Measurements from ENCODE around the gene EWSR1.

Gene EWSR1

GRCh38 chr22:29331213-29331612, 63.1 kb downstream of the EWSR1 start:
- Histone ChIP-seq H3K9me3 (ENCODE audit: insufficient read depth, low read depth, low read length) (no peaks in the 10 kb centered on the region), H3K27me3 (ENCODE audit: insufficient read depth, low read length) (no peaks in the 10 kb centered on the region), H3K4me3 (ENCODE audit: low read length) (no peak overlapping the region), H3K27ac (ENCODE audit: low read length) (no peak overlapping the region), H3K9ac (ENCODE audit: low read depth, low read length) (no peak overlapping the region), H3K4me1 (ENCODE audit: insufficient read depth, low read length) (no peaks in the 10 kb centered on the region), H3K36me3 (ENCODE audit: insufficient read depth, low read depth, low read length) (peaks cover 64% of the 10 kb centered on the region)

DNA sequence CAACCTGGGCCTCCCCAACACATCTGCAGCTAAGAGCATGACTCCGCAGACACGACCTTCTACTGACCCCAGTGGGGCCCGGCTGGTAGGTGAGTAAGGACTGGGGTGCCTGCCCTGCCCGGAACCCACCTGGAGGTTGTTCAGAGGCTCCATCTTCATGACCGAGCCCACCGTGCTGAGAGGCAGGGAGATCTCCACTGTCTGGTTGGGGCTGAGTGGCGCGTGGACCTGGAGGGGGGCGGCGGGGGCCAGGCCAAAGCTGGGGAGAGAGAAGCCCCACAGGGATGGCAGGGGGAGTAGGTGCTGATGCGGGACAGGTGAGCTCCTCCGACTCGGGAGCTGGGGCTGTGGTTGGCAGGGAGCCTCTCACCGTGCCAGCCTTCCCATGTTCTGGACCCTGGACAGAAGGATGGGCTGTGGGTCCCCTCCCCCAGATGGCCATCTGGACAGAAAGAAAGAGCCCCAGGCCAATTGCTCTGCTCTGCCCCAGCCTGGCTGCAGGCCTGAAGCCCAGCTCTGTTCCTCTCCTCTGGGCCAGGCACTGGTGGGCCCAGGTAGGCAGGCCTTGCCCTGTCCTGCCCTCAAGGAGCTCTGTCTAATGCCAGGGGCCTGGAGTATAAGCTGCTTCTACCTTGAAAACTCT, 63.7 kb downstream of the EWSR1 start:
- Histone ChIP-seq H3K4me1 (ENCODE audit: insufficient read depth, low read length) (no peaks in the 10 kb centered on the region), H3K4me3 (ENCODE audit: low read length) (no peak overlapping the region), H3K9me3 (ENCODE audit: insufficient read depth, low read depth, low read length) (no peaks in the 10 kb centered on the region), H3K27me3 (ENCODE audit: insufficient read depth, low read length) (no peaks in the 10 kb centered on the region), H3K36me3 (ENCODE audit: insufficient read depth, low read depth, low read length) (peaks cover 68% of the 10 kb centered on the region), H3K9ac (ENCODE audit: low read depth, low read length) (no peak overlapping the region), H3K27ac (ENCODE audit: low read length) (no peak overlapping the region)

DNA sequence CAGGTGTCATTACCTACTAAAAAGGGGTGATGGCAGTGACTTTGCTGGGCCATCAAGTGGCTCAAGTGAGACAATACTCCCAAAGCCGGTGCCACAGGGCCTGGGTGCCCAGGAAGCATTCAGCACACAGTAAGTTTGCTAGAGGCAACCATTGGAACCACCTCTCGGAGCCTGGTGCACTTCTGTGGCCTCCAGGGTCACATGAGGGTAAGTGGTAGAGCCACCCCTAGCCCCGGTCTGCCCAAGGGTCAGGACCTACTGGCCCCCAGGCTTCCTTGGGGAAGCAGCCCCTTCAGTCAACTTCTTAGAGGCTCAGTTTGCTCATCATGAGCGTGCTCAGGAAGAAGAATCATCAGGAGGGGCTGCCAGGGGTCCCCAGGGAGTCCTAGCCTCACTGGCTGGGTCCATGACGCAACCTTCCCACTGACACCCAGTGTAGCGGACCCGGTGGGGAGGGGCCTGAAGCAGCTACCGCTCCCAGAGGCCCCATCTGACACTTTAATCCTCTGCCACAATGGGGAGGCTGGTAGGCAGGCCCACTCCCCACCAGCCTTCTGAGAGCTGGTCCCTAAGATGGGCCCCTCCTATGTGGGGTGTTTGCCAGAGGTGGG, 64.9 kb downstream of the EWSR1 start:
- Histone ChIP-seq H3K4me3 (ENCODE audit: low read length) (no peak overlapping the region), H3K9me3 (ENCODE audit: insufficient read depth, low read depth, low read length) (no peaks in the 10 kb centered on the region), H3K4me1 (ENCODE audit: insufficient read depth, low read length) (no peaks in the 10 kb centered on the region), H3K9ac (ENCODE audit: low read depth, low read length) (no peak overlapping the region), H3K27me3 (ENCODE audit: insufficient read depth, low read length) (no peaks in the 10 kb centered on the region), H3K27ac (ENCODE audit: low read length) (no peak overlapping the region), H3K36me3 (ENCODE audit: insufficient read depth, low read depth, low read length) (peaks cover 70% of the 10 kb centered on the region)

DNA sequence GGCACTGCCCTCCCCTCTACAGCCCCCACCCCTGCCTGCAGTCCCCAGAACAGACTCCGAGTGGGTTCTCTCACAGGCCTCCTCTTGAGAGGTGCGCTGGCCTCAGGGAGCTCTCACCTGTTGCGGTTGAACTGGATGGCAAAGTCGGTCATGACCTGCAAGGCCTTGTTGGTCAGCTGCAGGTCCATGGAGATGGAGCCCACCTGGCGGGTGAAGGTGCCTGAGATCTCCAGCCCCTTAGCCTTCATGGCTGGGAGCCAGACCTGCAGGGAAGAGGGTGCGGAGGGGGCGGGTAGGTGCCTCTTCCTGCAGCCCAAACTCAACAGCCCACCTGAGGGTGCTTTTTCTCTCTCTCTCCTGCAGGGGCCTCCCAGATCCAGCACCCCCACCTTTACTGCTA, 66.1 kb downstream of the EWSR1 start:
- Histone ChIP-seq H3K36me3 (ENCODE audit: insufficient read depth, low read depth, low read length) (peaks cover 73% of the 10 kb centered on the region), H3K27ac (ENCODE audit: low read length) (no peak overlapping the region), H3K27me3 (ENCODE audit: insufficient read depth, low read length) (no peaks in the 10 kb centered on the region), H3K4me1 (ENCODE audit: insufficient read depth, low read length) (no peaks in the 10 kb centered on the region), H3K9ac (ENCODE audit: low read depth, low read length) (no peak overlapping the region), H3K4me3 (ENCODE audit: low read length) (no peak overlapping the region), H3K9me3 (ENCODE audit: insufficient read depth, low read depth, low read length) (no peaks in the 10 kb centered on the region)

GRCh38 chr22:29334696-29335344, 66.8 kb downstream of the EWSR1 start:
- H3K36me3 ChIP-seq (ENCODE audit: insufficient read depth, low read depth, low read length), result peaks cover 75% of the 10 kb centered on the region
- H3K9me3 ChIP-seq (ENCODE audit: insufficient read depth, low read depth, low read length), result no peaks in the 10 kb centered on the region
- H3K9ac ChIP-seq (ENCODE audit: low read depth, low read length), result no peak overlapping the region
- H3K4me3 ChIP-seq (ENCODE audit: low read length), result no peak overlapping the region
- no peak overlapping the region for H3K27ac ChIP-seq (ENCODE audit: low read length)
- no peaks in the 10 kb centered on the region for H3K4me1 ChIP-seq (ENCODE audit: insufficient read depth, low read length)
- no peaks in the 10 kb centered on the region for H3K27me3 ChIP-seq (ENCODE audit: insufficient read depth, low read length)

GRCh38 chr22:29335656-29336055, 67.6 kb downstream of the EWSR1 start:
- no peaks in the 10 kb centered on the region for H3K27me3 ChIP-seq (ENCODE audit: insufficient read depth, low read length)

DNA sequence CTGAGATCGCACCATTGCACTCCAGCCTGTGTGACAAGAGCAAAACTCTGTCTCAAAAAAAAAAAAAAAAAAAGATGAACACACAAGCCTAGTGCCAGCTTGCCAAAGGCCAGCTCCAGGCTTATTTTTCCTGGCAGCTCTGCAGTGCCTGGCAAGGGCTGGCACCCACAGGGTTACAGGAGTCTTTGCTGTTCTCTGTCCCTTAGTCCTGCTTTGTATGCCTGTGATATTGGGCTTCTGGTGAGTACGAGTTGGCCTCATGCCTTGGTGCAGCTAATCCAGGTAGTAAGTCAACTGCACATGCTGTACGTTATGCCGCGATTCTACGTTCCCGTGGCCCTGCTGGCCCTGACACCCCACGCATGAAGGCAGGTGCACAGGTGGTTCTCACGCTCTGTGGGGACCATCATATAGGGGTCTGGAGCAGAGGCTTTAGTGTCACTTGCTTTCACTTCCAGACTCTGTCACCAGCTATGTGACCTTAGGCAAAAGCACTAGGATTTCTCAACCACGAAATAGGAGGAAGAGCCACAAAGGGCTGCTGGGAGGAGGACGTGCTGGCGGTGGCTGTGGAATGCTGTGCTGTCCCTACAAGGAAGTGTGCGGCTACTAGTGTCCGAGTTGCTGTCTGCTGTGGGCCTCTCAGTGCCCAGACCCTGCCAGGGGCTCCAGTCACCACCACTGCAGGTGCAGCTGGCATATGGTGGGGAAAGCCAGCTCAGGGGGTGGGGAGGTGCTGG, 68.9 kb downstream of the EWSR1 start:
- Histone ChIP-seq H3K9me3 (ENCODE audit: insufficient read depth, low read depth, low read length) (no peaks in the 10 kb centered on the region), H3K9ac (ENCODE audit: low read depth, low read length) (no peak overlapping the region), H3K27ac (ENCODE audit: low read length) (no peak overlapping the region), H3K4me3 (ENCODE audit: low read length) (no peak overlapping the region), H3K27me3 (ENCODE audit: insufficient read depth, low read length) (no peaks in the 10 kb centered on the region), H3K4me1 (ENCODE audit: insufficient read depth, low read length) (no peaks in the 10 kb centered on the region), H3K36me3 (ENCODE audit: insufficient read depth, low read depth, low read length) (peaks cover 79% of the 10 kb centered on the region)

More at GRCh38 chr22:29335656-29336055, 67.6 kb downstream of the EWSR1 start:
- no peak overlapping the region for H3K9ac ChIP-seq (ENCODE audit: low read depth, low read length)
- H3K36me3 ChIP-seq (ENCODE audit: insufficient read depth, low read depth, low read length), result peaks cover 74% of the 10 kb centered on the region
- no peaks in the 10 kb centered on the region for H3K4me1 ChIP-seq (ENCODE audit: insufficient read depth, low read length)
- no peak overlapping the region for H3K27ac ChIP-seq (ENCODE audit: low read length)
- H3K4me3 ChIP-seq (ENCODE audit: low read length), result no peak overlapping the region
- no peaks in the 10 kb centered on the region for H3K9me3 ChIP-seq (ENCODE audit: insufficient read depth, low read depth, low read length)

GRCh38 chr22:29337631-29338284, 69.7 kb downstream of the EWSR1 start:
- H3K36me3 ChIP-seq (ENCODE audit: insufficient read depth, low read depth, low read length), result peaks cover 80% of the 10 kb centered on the region
- no peaks in the 10 kb centered on the region for H3K4me1 ChIP-seq (ENCODE audit: insufficient read depth, low read length)
- H3K4me3 ChIP-seq (ENCODE audit: low read length), result no peak overlapping the region
- no peak overlapping the region for H3K27ac ChIP-seq (ENCODE audit: low read length)
- no peak overlapping the region for H3K9ac ChIP-seq (ENCODE audit: low read depth, low read length)
- H3K9me3 ChIP-seq (ENCODE audit: insufficient read depth, low read depth, low read length), result no peaks in the 10 kb centered on the region
- no peaks in the 10 kb centered on the region for H3K27me3 ChIP-seq (ENCODE audit: insufficient read depth, low read length)

GRCh38 chr22:29338398-29338797, 70.3 kb downstream of the EWSR1 start:
- Histone ChIP-seq H3K9ac (ENCODE audit: low read depth, low read length) (no peak overlapping the region), H3K27ac (ENCODE audit: low read length) (no peak overlapping the region), H3K4me1 (ENCODE audit: insufficient read depth, low read length) (no peaks in the 10 kb centered on the region), H3K36me3 (ENCODE audit: insufficient read depth, low read depth, low read length) (peaks cover 86% of the 10 kb centered on the region), H3K27me3 (ENCODE audit: insufficient read depth, low read length) (no peaks in the 10 kb centered on the region), H3K4me3 (ENCODE audit: low read length) (no peak overlapping the region), H3K9me3 (ENCODE audit: insufficient read depth, low read depth, low read length) (no peaks in the 10 kb centered on the region)

GRCh38 chr22:29339381-29340235, 71.5 kb downstream of the EWSR1 start:
- H3K27me3 ChIP-seq (ENCODE audit: insufficient read depth, low read length), result no peaks in the 10 kb centered on the region
- H3K36me3 ChIP-seq (ENCODE audit: insufficient read depth, low read depth, low read length), result peaks cover 88% of the 10 kb centered on the region
- H3K4me3 ChIP-seq (ENCODE audit: low read length), result no peak overlapping the region
- H3K9ac ChIP-seq (ENCODE audit: low read depth, low read length), result no peak overlapping the region
- H3K4me1 ChIP-seq (ENCODE audit: insufficient read depth, low read length), result no peaks in the 10 kb centered on the region
- H3K27ac ChIP-seq (ENCODE audit: low read length), result no peak overlapping the region
- H3K9me3 ChIP-seq (ENCODE audit: insufficient read depth, low read depth, low read length), result no peaks in the 10 kb centered on the region

- Histone ChIP-seq H3K4me1 (ENCODE audit: insufficient read depth, low read length) (no peaks in the 10 kb centered on the region), H3K27me3 (ENCODE audit: insufficient read depth, low read length) (no peaks in the 10 kb centered on the region), H3K9ac (ENCODE audit: low read depth, low read length) (no peak overlapping the region), H3K9me3 (ENCODE audit: insufficient read depth, low read depth, low read length) (no peaks in the 10 kb centered on the region), H3K36me3 (ENCODE audit: insufficient read depth, low read depth, low read length) (peaks cover 84% of the 10 kb centered on the region), H3K4me3 (ENCODE audit: low read length) (no peak overlapping the region), H3K27ac (ENCODE audit: low read length) (no peak overlapping the region)
These were observed 72.5 kb downstream of the EWSR1 start for GRCh38 chr22:29340566-29340965.

Measured in iPS-20b (cell line).